ENCODE data around the gene TRPC3. TPM values are rescaled to one million over a fixed set of nuclear protein-coding genes. Genes with fewer than 3 reads are reported as not detected.

Gene TRPC3
- total and polyA plus RNA-seq, 2 experiments from 2014 or later: 0.22 TPM; not detected in 1

- in situ Hi-C loops (cut with MboI): no loop called here
Measured at GRCh38 chr4:121968859-121969258, 17.0 kb upstream of the TRPC3 start.

GRCh38 chr4:121964958-121965357 lies 13.1 kb upstream of the TRPC3 start:
- no peaks in the 10 kb centered on the region for H3F3A ChIP-seq (ENCODE audit: insufficient read depth)
- no peaks in the 10 kb centered on the region for H3K4me1 ChIP-seq (ENCODE audit: insufficient read depth)
- no peak overlapping the region for H2AFZ ChIP-seq
- no peak overlapping the region for H3K4me3 ChIP-seq
- no peaks in the 10 kb centered on the region for H3K79me2 ChIP-seq (ENCODE audit: insufficient read depth)
- H3K9me2 ChIP-seq (ENCODE audit: insufficient read depth): no peaks in the 10 kb centered on the region
- no peaks in the 10 kb centered on the region for H3K36me3 ChIP-seq (ENCODE audit: low read depth)
- H3K4me2 ChIP-seq (ENCODE audit: unreplicated experiment): no peak overlapping the region
- no peaks in the 10 kb centered on the region for H4K20me1 ChIP-seq (ENCODE audit: insufficient read depth)
- in situ Hi-C loops (cut with MboI): no loop called here
- DNase-seq: no peak
- 61 to 81% methylated on average over 1 of the region's 1 CpG for WGBS, 2 experiments (ENCODE audit: low coverage in 1 of 2, low lambda C conversion rate in 2 of 2, missing lambda C conversion rate in 2 of 2)
- no peaks in the 10 kb centered on the region for H3K9me3 ChIP-seq (ENCODE audit: low read depth)
- no peak overlapping the region for H3K27ac ChIP-seq
- H3K9ac ChIP-seq: no peak overlapping the region
- no peaks in the 10 kb centered on the region for H3K27me3 ChIP-seq (replicated peaks; ENCODE audit: insufficient read depth)
- TF ChIP-seq EZH2 (IDR thresholded peaks at IDR 0.05; ENCODE audit: insufficient read depth, poor library complexity, severe bottlenecking) (no peak), EZH2phosphoT487 (IDR thresholded peaks at IDR 0.05; ENCODE audit: insufficient read depth, low read depth) (no peak)

More at GRCh38 chr4:121968859-121969258, 17.0 kb upstream of the TRPC3 start:
- DNase-seq: no peak
- H2AFZ ChIP-seq: no peak overlapping the region
- no peak overlapping the region for H3K27ac ChIP-seq
- no peak overlapping the region for H3K4me3 ChIP-seq
- H3K79me2 ChIP-seq (ENCODE audit: insufficient read depth): no peaks in the 10 kb centered on the region
- no peak overlapping the region for H3K4me2 ChIP-seq (ENCODE audit: unreplicated experiment)
- H3K27me3 ChIP-seq (replicated peaks; ENCODE audit: insufficient read depth): 0 out of 2 replicates have a peak, but pooled peaks cover 5% of the 10 kb centered on the region
- no peaks in the 10 kb centered on the region for H3K36me3 ChIP-seq (ENCODE audit: low read depth)
- H3K9me2 ChIP-seq (ENCODE audit: insufficient read depth): no peaks in the 10 kb centered on the region
- H3K4me1 ChIP-seq (ENCODE audit: insufficient read depth): no peaks in the 10 kb centered on the region
- no peaks in the 10 kb centered on the region for H4K20me1 ChIP-seq (ENCODE audit: insufficient read depth)
- no peak for TF ChIP-seq EZH2phosphoT487 (IDR thresholded peaks at IDR 0.05; ENCODE audit: insufficient read depth, low read depth)
- no peak for TF ChIP-seq EZH2 (IDR thresholded peaks at IDR 0.05; ENCODE audit: insufficient read depth, poor library complexity, severe bottlenecking)
- H3K9ac ChIP-seq: no peak overlapping the region
- H3F3A ChIP-seq (ENCODE audit: insufficient read depth): no peaks in the 10 kb centered on the region
- 17 to 39% methylated on average over 1 of the region's 1 CpG for WGBS, 2 experiments (ENCODE audit: low coverage in 1 of 2, low lambda C conversion rate in 2 of 2, missing lambda C conversion rate in 2 of 2)
- H3K9me3 ChIP-seq (ENCODE audit: low read depth): no peaks in the 10 kb centered on the region

- in situ Hi-C loops (cut with MboI): no loop called here
- DNase-seq: no peak
- TF ChIP-seq EZH2 (IDR thresholded peaks at IDR 0.05; ENCODE audit: insufficient read depth, poor library complexity, severe bottlenecking): no peak
- TF ChIP-seq EZH2phosphoT487 (IDR thresholded peaks at IDR 0.05; ENCODE audit: insufficient read depth, low read depth): no peak
- WGBS, 2 experiments (ENCODE audit: low coverage in 1 of 2, low lambda C conversion rate in 2 of 2, missing lambda C conversion rate in 2 of 2): 7 to 14% methylated on average over 1 of the region's 1 CpG
- Histone ChIP-seq H3K9me3 (ENCODE audit: low read depth) (no peaks in the 10 kb centered on the region), H3K4me1 (ENCODE audit: insufficient read depth) (no peaks in the 10 kb centered on the region), H3K9me2 (ENCODE audit: insufficient read depth) (no peaks in the 10 kb centered on the region), H4K20me1 (ENCODE audit: insufficient read depth) (no peaks in the 10 kb centered on the region), H3K79me2 (ENCODE audit: insufficient read depth) (no peaks in the 10 kb centered on the region), H3K27ac (no peak overlapping the region), H3K4me2 (ENCODE audit: unreplicated experiment) (no peak overlapping the region), H3K36me3 (ENCODE audit: low read depth) (no peaks in the 10 kb centered on the region), H3F3A (ENCODE audit: insufficient read depth) (no peaks in the 10 kb centered on the region), H3K27me3 (replicated peaks; ENCODE audit: insufficient read depth) (peaks cover 6% of the 10 kb centered on the region), H3K9ac (no peak overlapping the region), H3K4me3 (no peak overlapping the region), H2AFZ (no peak overlapping the region)
Measured at GRCh38 chr4:121960818-121961217, 9.0 kb upstream of the TRPC3 start.

GRCh38 chr4:121958777-121959176 lies 6.9 kb upstream of the TRPC3 start:
- WGBS, 2 experiments (ENCODE audit: low coverage in 1 of 2, low lambda C conversion rate in 2 of 2, missing lambda C conversion rate in 2 of 2): 16 to 21% methylated on average over 2 of the region's 2 CpGs

GRCh38 chr4:121957266-121957665 lies 5.4 kb upstream of the TRPC3 start:
- H3K4me2 ChIP-seq (ENCODE audit: unreplicated experiment): no peak overlapping the region
- no peak for DNase-seq
- peaks cover 32% of the 10 kb centered on the region for H3K27me3 ChIP-seq (replicated peaks; ENCODE audit: insufficient read depth)
- WGBS, 2 experiments (ENCODE audit: low coverage in 1 of 2, low lambda C conversion rate in 2 of 2, missing lambda C conversion rate in 2 of 2): 71 to 75% methylated on average over 3 of the region's 3 CpGs
- no peaks in the 10 kb centered on the region for H3K36me3 ChIP-seq (ENCODE audit: low read depth)
- in situ Hi-C loops (cut with MboI): no loop called here
- H3K4me3 ChIP-seq: no peak overlapping the region
- H3K4me1 ChIP-seq (ENCODE audit: insufficient read depth): no peaks in the 10 kb centered on the region
- no peak overlapping the region for H3K9ac ChIP-seq
- H2AFZ ChIP-seq: no peak overlapping the region
- TF ChIP-seq EZH2 (IDR thresholded peaks at IDR 0.05; ENCODE audit: insufficient read depth, poor library complexity, severe bottlenecking) (no peak), EZH2phosphoT487 (IDR thresholded peaks at IDR 0.05; ENCODE audit: insufficient read depth, low read depth) (no peak)
- H3F3A ChIP-seq (ENCODE audit: insufficient read depth): no peaks in the 10 kb centered on the region
- H3K9me3 ChIP-seq (ENCODE audit: low read depth): no peaks in the 10 kb centered on the region
- no peak overlapping the region for H3K27ac ChIP-seq
- H4K20me1 ChIP-seq (ENCODE audit: insufficient read depth): no peaks in the 10 kb centered on the region
- H3K79me2 ChIP-seq (ENCODE audit: insufficient read depth): no peaks in the 10 kb centered on the region
- H3K9me2 ChIP-seq (ENCODE audit: insufficient read depth): no peaks in the 10 kb centered on the region

More at GRCh38 chr4:121958777-121959176, 6.9 kb upstream of the TRPC3 start:
- no peaks in the 10 kb centered on the region for H3K4me1 ChIP-seq (ENCODE audit: insufficient read depth)
- H2AFZ ChIP-seq: no peak overlapping the region
- no peak for DNase-seq
- H3K4me2 ChIP-seq (ENCODE audit: unreplicated experiment): no peak overlapping the region
- no peaks in the 10 kb centered on the region for H3K9me3 ChIP-seq (ENCODE audit: low read depth)
- no peak for TF ChIP-seq EZH2phosphoT487 (IDR thresholded peaks at IDR 0.05; ENCODE audit: insufficient read depth, low read depth)
- H3K27ac ChIP-seq: no peak overlapping the region
- H3K36me3 ChIP-seq (ENCODE audit: low read depth): no peaks in the 10 kb centered on the region
- H4K20me1 ChIP-seq (ENCODE audit: insufficient read depth): no peaks in the 10 kb centered on the region
- in situ Hi-C loops (cut with MboI): no loop called here
- no peak overlapping the region for H3K9ac ChIP-seq
- H3K79me2 ChIP-seq (ENCODE audit: insufficient read depth): no peaks in the 10 kb centered on the region
- H3K4me3 ChIP-seq: no peak overlapping the region
- H3K9me2 ChIP-seq (ENCODE audit: insufficient read depth): no peaks in the 10 kb centered on the region
- no peaks in the 10 kb centered on the region for H3F3A ChIP-seq (ENCODE audit: insufficient read depth)
- peaks cover 20% of the 10 kb centered on the region for H3K27me3 ChIP-seq (replicated peaks; ENCODE audit: insufficient read depth)

All from GM23248 (cell line).